Uterus (tissue), 2 donors: ENCODE data around the gene SLX1A.
"Not testable (repeated sequence)": the region's sequence is repeated elsewhere in the genome, so short reads cannot be mapped to it uniquely, and the experiment has no call there.

Source experiments
- CTCF ChIP-seq, 4 experiments: fragments of 200-600 bp in 2 of 4; fragments of 450-650 bp in 2 of 4; sonication (generic) in 2 of 4; IDR thresholded peaks; one replicate each; pipeline ENCODE4 v1.5.1; 2016 to 2019; ENCODE audit warnings: antibody characterized with exemption in 4 of 4, mild to moderate bottlenecking in 2 of 4, moderate library complexity in 1 of 4
- POLR2A ChIP-seq, 2 donors: fragments of 450-650 bp; IDR thresholded peaks; one replicate each; pipeline ENCODE4 v1.6.1; 2016; ENCODE audit warnings: antibody characterized with exemption in 2 of 2, mild to moderate bottlenecking in 1 of 2, moderate library complexity in 1 of 2

- TF ChIP-seq CTCF, POLR2A (IDR thresholded peaks at IDR 0.05): not testable (repeated sequence)
Measured at GRCh38 chr16:30206252-30206651, 12.6 kb downstream of the SLX1A start.
